SK-N-SH treated with all-trans-retinoic acid at 6 μM for 48 hours (cell line): ENCODE measurements around the gene PPFIA3.

Source experiments
- ATAC-seq: fragments of 200-7000 bp; cut with Tn5 transposase; 3 replicates; pipeline ENCODE4 v1.9.1; 2020; ENCODE audit warnings: mild to moderate bottlenecking, moderate library complexity
- BACH2 ChIP-seq: fragments of 250-450 bp; sonication (Bioruptor Pico); IDR thresholded peaks from 2 replicates; pipeline ENCODE4 v1.9.0; 2021; ENCODE audit warnings: mild to moderate bottlenecking, borderline replicate concordance
- CSDC2 ChIP-seq: fragments of 250-450 bp; sonication (Bioruptor Pico); IDR thresholded peaks from 2 replicates; pipeline ENCODE4 v1.5.0; 2020; ENCODE audit warnings: mild to moderate bottlenecking, moderate library complexity
- ESRRG ChIP-seq: fragments of 250-450 bp; sonication (Bioruptor Pico); IDR thresholded peaks from 2 replicates; pipeline ENCODE4 v1.6.1; 2021; ENCODE audit warnings: mild to moderate bottlenecking
- GLIS3 ChIP-seq: fragments of 250-450 bp; sonication (Bioruptor Pico); IDR thresholded peaks from 2 replicates; pipeline ENCODE4 v1.5.0; 2020; ENCODE audit warnings: mild to moderate bottlenecking, moderate library complexity
- ISL1 ChIP-seq: fragments of 250-450 bp; sonication (Bioruptor Pico); IDR thresholded peaks from 2 replicates; pipeline ENCODE4 v2.1.2; 2022; ENCODE audit warnings: mild to moderate bottlenecking, moderate library complexity
- OSR1 ChIP-seq: fragments of 250-450 bp; sonication (Bioruptor Pico); IDR thresholded peaks from 2 replicates; pipeline ENCODE4 v1.8.0; 2022; ENCODE audit warnings: moderate library complexity, mild to moderate bottlenecking, inconsistent platforms
- RARB ChIP-seq: fragments of 250-450 bp; sonication (Bioruptor Pico); IDR thresholded peaks from 2 replicates; pipeline ENCODE4 v1.8.0; 2021; ENCODE audit warnings: mild to moderate bottlenecking, moderate library complexity
- SNAI2 ChIP-seq: fragments of 250-450 bp; sonication (Bioruptor Pico); IDR thresholded peaks from 2 replicates; pipeline ENCODE4 v1.5.0; 2020; ENCODE audit warnings: mild to moderate bottlenecking, moderate library complexity
- TCF4 ChIP-seq: fragments of 250-450 bp; sonication (Bioruptor Pico); IDR thresholded peaks from 2 replicates; pipeline ENCODE4 v1.8.0; 2021; ENCODE audit warnings: mild to moderate bottlenecking, moderate library complexity, borderline replicate concordance
- TOX ChIP-seq: fragments of 250-450 bp; sonication (Bioruptor Pico); IDR thresholded peaks from 2 replicates; pipeline ENCODE4 v1.8.0; 2021; ENCODE audit warnings: mild to moderate bottlenecking, moderate library complexity, borderline replicate concordance
- ZC3H10 ChIP-seq: fragments of 250-450 bp; sonication (Bioruptor Pico); IDR thresholded peaks from 2 replicates; pipeline ENCODE4 v1.5.1; 2021; ENCODE audit warnings: mild to moderate bottlenecking, moderate library complexity
- ZFP3 ChIP-seq: fragments of 250-450 bp; sonication (Bioruptor Pico); IDR thresholded peaks from 2 replicates; pipeline ENCODE4 v1.5.0; 2020; ENCODE audit warnings: mild to moderate bottlenecking, moderate library complexity
- ZFP30 ChIP-seq: fragments of 450-650 bp; formaldehyde crosslinking; IDR thresholded peaks from 2 replicates; pipeline ENCODE4 v1.5.0; 2022; ENCODE audit warnings: mild to moderate bottlenecking, moderate library complexity
- ZNF70 ChIP-seq: fragments of 450-650 bp; formaldehyde crosslinking; IDR thresholded peaks from 2 replicates; pipeline ENCODE4 v1.5.0; 2020; ENCODE audit warnings: mild to moderate bottlenecking, moderate library complexity
- ZNF8 ChIP-seq: fragments of 450-650 bp; formaldehyde crosslinking; IDR thresholded peaks from 2 replicates; pipeline ENCODE4 v1.5.0; 2020; ENCODE audit warnings: mild to moderate bottlenecking, moderate library complexity
- TF ChIP-seq, protein P1 (sequence below): fragments of 250-450 bp; sonication (Bioruptor Pico); IDR thresholded peaks from 2 replicates; pipeline ENCODE4 v1.5.1; 2021; ENCODE audit warnings: mild to moderate bottlenecking, moderate library complexity
- TF ChIP-seq, protein P2 (sequence below): fragments of 250-450 bp; sonication (Bioruptor Pico); IDR thresholded peaks from 2 replicates; pipeline ENCODE4 v1.5.0; 2020; ENCODE audit warnings: mild to moderate bottlenecking, moderate library complexity
- TF ChIP-seq, protein P3 (sequence below): fragments of 250-450 bp; sonication (Bioruptor Pico); IDR thresholded peaks from 2 replicates; pipeline ENCODE4 v1.8.0; 2020; ENCODE audit warnings: mild to moderate bottlenecking, moderate library complexity, borderline replicate concordance
- TF ChIP-seq, protein P4 (sequence below): fragments of 250-450 bp; sonication (Bioruptor Pico); IDR thresholded peaks from 2 replicates; pipeline ENCODE4 v1.8.0; 2021; ENCODE audit warnings: low read depth, mild to moderate bottlenecking, moderate library complexity, borderline replicate concordance
- TF ChIP-seq, protein P5 (sequence below): fragments of 250-450 bp; sonication (Bioruptor Pico); IDR thresholded peaks from 2 replicates; pipeline ENCODE4 v1.5.1; 2020; ENCODE audit warnings: low read depth, mild to moderate bottlenecking, moderate library complexity

PPFIA3 gene

DNA sequence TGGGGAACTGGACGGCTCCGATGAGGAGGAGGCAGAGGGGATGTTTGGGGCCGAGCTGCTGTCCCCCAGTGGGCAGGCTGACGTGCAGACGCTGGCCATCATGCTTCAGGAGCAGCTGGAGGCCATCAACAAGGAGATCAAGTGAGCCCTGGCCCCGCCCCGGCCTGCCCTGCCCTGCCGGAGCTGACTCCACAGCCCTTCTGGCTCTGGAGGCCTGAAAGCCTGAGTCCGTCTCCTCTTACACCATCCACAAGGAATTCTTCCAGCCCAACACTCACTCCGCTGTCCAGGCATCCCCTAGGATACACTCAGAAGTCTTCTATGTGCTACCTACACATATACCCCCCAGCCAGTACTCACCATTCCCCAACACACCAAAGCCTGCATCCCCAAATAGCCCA lies 17.4 kb downstream of the PPFIA3 start (continued):
- TF ChIP-seq, protein P1, sequence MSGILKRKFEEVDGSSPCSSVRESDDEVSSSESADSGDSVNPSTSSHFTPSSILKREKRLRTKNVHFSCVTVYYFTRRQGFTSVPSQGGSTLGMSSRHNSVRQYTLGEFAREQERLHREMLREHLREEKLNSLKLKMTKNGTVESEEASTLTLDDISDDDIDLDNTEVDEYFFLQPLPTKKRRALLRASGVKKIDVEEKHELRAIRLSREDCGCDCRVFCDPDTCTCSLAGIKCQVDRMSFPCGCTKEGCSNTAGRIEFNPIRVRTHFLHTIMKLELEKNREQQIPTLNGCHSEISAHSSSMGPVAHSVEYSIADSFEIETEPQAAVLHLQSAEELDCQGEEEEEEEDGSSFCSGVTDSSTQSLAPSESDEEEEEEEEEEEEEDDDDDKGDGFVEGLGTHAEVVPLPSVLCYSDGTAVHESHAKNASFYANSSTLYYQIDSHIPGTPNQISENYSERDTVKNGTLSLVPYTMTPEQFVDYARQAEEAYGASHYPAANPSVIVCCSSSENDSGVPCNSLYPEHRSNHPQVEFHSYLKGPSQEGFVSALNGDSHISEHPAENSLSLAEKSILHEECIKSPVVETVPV (CRISPR knock-in tag): no peak
- no peak for TF ChIP-seq ISL1 (CRISPR knock-in tag)
- TF ChIP-seq ZFP3: no peak
- no peak for TF ChIP-seq ESRRG (CRISPR knock-in tag)
- TF ChIP-seq RARB (CRISPR knock-in tag): no peak
- TF ChIP-seq, protein P2, sequence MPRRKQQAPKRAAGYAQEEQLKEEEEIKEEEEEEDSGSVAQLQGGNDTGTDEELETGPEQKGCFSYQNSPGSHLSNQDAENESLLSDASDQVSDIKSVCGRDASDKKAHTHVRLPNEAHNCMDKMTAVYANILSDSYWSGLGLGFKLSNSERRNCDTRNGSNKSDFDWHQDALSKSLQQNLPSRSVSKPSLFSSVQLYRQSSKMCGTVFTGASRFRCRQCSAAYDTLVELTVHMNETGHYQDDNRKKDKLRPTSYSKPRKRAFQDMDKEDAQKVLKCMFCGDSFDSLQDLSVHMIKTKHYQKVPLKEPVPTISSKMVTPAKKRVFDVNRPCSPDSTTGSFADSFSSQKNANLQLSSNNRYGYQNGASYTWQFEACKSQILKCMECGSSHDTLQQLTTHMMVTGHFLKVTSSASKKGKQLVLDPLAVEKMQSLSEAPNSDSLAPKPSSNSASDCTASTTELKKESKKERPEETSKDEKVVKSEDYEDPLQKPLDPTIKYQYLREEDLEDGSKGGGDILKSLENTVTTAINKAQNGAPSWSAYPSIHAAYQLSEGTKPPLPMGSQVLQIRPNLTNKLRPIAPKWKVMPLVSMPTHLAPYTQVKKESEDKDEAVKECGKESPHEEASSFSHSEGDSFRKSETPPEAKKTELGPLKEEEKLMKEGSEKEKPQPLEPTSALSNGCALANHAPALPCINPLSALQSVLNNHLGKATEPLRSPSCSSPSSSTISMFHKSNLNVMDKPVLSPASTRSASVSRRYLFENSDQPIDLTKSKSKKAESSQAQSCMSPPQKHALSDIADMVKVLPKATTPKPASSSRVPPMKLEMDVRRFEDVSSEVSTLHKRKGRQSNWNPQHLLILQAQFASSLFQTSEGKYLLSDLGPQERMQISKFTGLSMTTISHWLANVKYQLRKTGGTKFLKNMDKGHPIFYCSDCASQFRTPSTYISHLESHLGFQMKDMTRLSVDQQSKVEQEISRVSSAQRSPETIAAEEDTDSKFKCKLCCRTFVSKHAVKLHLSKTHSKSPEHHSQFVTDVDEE (CRISPR knock-in tag): no peak
- no peak for TF ChIP-seq SNAI2 (CRISPR knock-in tag)
- TF ChIP-seq ZC3H10: no peak

DNA sequence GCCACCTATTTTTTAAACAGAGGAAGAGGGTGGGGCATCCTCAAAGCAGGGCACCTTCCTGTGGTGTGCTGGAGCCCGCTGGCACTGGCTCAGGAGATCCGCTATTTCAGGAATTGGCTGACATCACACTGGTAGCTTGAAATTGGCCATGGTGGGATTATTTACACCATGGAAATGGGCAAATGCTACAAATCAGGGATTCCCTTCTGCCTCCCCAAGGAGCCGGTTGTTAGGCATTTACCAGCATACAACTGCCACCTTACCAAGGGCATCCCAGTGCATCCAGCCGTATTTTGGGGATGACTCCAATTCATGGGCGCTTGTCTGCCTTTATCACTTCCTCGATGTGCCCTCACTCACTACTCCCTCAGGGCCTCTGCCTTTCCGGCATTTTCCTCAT lies 21.6 kb downstream of the PPFIA3 start:
- TF ChIP-seq ESRRG (CRISPR knock-in tag): no peak
- TF ChIP-seq ZC3H10: no peak
- no peak for TF ChIP-seq ISL1 (CRISPR knock-in tag)
- TF ChIP-seq ZFP3: no peak
- TF ChIP-seq TCF4 (CRISPR knock-in tag): no peak
- TF ChIP-seq CSDC2 (CRISPR knock-in tag): no peak
- TF ChIP-seq, protein P3, sequence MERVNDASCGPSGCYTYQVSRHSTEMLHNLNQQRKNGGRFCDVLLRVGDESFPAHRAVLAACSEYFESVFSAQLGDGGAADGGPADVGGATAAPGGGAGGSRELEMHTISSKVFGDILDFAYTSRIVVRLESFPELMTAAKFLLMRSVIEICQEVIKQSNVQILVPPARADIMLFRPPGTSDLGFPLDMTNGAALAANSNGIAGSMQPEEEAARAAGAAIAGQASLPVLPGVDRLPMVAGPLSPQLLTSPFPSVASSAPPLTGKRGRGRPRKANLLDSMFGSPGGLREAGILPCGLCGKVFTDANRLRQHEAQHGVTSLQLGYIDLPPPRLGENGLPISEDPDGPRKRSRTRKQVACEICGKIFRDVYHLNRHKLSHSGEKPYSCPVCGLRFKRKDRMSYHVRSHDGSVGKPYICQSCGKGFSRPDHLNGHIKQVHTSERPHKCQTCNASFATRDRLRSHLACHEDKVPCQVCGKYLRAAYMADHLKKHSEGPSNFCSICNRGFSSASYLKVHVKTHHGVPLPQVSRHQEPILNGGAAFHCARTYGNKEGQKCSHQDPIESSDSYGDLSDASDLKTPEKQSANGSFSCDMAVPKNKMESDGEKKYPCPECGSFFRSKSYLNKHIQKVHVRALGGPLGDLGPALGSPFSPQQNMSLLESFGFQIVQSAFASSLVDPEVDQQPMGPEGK (CRISPR knock-in tag): no peak
- no peak for TF ChIP-seq SNAI2 (CRISPR knock-in tag)
- TF ChIP-seq, protein P1 (CRISPR knock-in tag): no peak
- TF ChIP-seq BACH2 (CRISPR knock-in tag): no peak
- no peak for TF ChIP-seq TOX
- TF ChIP-seq, protein P2 (CRISPR knock-in tag): no peak
- no peak for TF ChIP-seq ZFP30
- TF ChIP-seq, protein P4, sequence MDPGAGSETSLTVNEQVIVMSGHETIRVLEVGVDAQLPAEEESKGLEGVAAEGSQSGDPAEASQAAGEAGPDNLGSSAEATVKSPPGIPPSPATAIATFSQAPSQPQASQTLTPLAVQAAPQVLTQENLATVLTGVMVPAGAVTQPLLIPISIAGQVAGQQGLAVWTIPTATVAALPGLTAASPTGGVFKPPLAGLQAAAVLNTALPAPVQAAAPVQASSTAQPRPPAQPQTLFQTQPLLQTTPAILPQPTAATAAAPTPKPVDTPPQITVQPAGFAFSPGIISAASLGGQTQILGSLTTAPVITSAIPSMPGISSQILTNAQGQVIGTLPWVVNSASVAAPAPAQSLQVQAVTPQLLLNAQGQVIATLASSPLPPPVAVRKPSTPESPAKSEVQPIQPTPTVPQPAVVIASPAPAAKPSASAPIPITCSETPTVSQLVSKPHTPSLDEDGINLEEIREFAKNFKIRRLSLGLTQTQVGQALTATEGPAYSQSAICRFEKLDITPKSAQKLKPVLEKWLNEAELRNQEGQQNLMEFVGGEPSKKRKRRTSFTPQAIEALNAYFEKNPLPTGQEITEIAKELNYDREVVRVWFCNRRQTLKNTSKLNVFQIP (CRISPR knock-in tag): no peak
- no peak for TF ChIP-seq RARB (CRISPR knock-in tag)
- no peak for TF ChIP-seq GLIS3
- TF ChIP-seq ZNF8 (CRISPR knock-in tag): no peak
- TF ChIP-seq ZNF70: no peak
- TF ChIP-seq, protein P5, sequence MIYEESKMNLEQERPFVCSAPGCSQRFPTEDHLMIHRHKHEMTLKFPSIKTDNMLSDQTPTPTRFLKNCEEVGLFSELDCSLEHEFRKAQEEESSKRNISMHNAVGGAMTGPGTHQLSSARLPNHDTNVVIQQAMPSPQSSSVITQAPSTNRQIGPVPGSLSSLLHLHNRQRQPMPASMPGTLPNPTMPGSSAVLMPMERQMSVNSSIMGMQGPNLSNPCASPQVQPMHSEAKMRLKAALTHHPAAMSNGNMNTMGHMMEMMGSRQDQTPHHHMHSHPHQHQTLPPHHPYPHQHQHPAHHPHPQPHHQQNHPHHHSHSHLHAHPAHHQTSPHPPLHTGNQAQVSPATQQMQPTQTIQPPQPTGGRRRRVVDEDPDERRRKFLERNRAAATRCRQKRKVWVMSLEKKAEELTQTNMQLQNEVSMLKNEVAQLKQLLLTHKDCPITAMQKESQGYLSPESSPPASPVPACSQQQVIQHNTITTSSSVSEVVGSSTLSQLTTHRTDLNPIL (CRISPR knock-in tag): no peak
- TF ChIP-seq OSR1 (CRISPR knock-in tag): no peak
- TF ChIP-seq, all 23 proteins: peak for 0
- no peak for ATAC-seq
